ENCODE results near the gene PHF3.

PHF3 gene

DNA sequence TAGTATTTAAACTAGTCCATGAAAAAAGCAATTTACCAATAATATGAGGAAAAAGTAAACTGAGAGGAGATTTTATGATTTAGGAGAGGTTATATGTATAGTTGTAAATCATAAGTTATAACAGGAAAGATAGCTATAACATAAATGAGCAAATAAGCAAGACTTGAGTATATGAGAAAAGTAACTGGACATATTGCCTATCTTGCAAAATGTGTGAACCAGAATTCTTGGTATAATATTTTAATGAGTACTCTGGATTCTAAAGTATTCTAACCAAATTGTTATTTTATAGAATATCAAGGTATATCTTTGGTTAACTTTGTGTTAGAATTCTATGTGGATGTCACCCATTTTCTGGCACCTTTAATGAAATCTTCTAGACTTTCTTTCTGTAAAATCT, 124.6 kb downstream of the PHF3 start:
- DNase-seq: no peak
- H3K36me3 ChIP-seq: no peaks in the 10 kb centered on the region
- peaks cover 3% of the 10 kb centered on the region for H3K9me3 ChIP-seq (ENCODE audit: severe bottlenecking)
- no peaks in the 10 kb centered on the region for H3K27me3 ChIP-seq (ENCODE audit: insufficient read depth, low read depth, severe bottlenecking)
- H3K4me3 ChIP-seq (ENCODE audit: low read depth, low read length): no peak overlapping the region
- H3K27ac ChIP-seq: no peak overlapping the region
- no peak for TF ChIP-seq CTCF (IDR thresholded peaks at IDR 0.05; ENCODE audit: low read depth, low read length)

GRCh38 chr6:63764318-63764916, 128.8 kb downstream of the PHF3 start:
- TF ChIP-seq CTCF (IDR thresholded peaks at IDR 0.05; ENCODE audit: low read depth, low read length): no peak
- no peak for DNase-seq
- Histone ChIP-seq H3K27me3 (ENCODE audit: insufficient read depth, low read depth, severe bottlenecking) (no peaks in the 10 kb centered on the region), H3K4me3 (ENCODE audit: low read depth, low read length) (no peak overlapping the region), H3K9me3 (ENCODE audit: severe bottlenecking) (no peaks in the 10 kb centered on the region), H3K27ac (no peak overlapping the region), H3K36me3 (no peaks in the 10 kb centered on the region)

Data from WERI-Rb-1 (cell line).